ENCODE results near the gene GPC6.

GPC6 gene

DNA sequence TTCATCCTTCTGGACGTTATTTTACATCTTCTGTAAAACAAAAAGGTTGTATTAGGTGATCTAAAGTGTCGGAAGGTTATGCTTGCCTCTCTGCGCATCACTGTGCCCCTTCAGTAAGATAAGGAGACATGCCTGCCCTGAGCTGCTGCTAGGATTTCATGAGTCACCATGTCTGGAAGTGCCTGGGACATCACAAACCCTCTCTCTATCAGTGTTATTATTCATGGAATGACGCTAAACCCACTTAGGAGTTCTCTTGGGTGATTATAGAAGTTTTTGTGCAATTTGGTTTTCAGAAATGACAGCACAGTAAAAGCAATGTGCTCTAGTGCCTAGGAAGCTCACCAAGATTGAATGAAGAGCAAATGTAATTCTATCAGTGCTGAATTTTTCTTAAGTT is 635.2 kb downstream of the GPC6 start:
- H3K9me3 ChIP-seq (replicated peaks in 1 of 2; ENCODE audit: control insufficient read depth in 2 of 2, insufficient read depth in 1 of 2, low read depth in 1 of 2, low read length in 2 of 2), result no peaks in the 10 kb centered on the region
- no peaks in the 10 kb centered on the region for H3K79me1 ChIP-seq (ENCODE audit: low read depth, low read length)
- H3K27me3 ChIP-seq (ENCODE audit: control insufficient read depth in 3 of 3, insufficient read depth in 3 of 3, low read depth in 1 of 3, low read length in 3 of 3), result no peaks in the 10 kb centered on the region
- no peaks in the 10 kb centered on the region for H3K36me3 ChIP-seq (replicated peaks in 1 of 2; ENCODE audit: control insufficient read depth in 2 of 2, insufficient read depth in 2 of 2, low read length in 2 of 2)
- no peaks in the 10 kb centered on the region for H3K4me1 ChIP-seq (ENCODE audit: control insufficient read depth in 2 of 2, insufficient read depth in 1 of 2, low read depth in 1 of 2, low read length in 2 of 2)
- no peak overlapping the region for H3K18ac ChIP-seq (ENCODE audit: low read length)
- no peak overlapping the region for H4K8ac ChIP-seq (ENCODE audit: low read depth, low read length)
- H3K27ac ChIP-seq (replicated peaks; ENCODE audit: low read length), result no peak overlapping the region
- WGBS, 2 donors (ENCODE audit: extremely low coverage in 2 of 2, insufficient read length in 2 of 2, insufficient replicate concordance in 1 of 2), result no CpG with 5 or more reads among the region's 4 CpGs
- H2BK5ac ChIP-seq (ENCODE audit: low read length), result no peak overlapping the region
- no peak overlapping the region for H3K14ac ChIP-seq (ENCODE audit: low read length)
- no peak overlapping the region for H2BK120ac ChIP-seq (ENCODE audit: low read depth, low read length)
- DNase-seq (ENCODE audit: low spot score), result no peak
- no peak overlapping the region for H2AK5ac ChIP-seq (ENCODE audit: low read depth, low read length)
- no peak overlapping the region for H3K9ac ChIP-seq (ENCODE audit: low read depth, low read length, poor library complexity)
- no peak overlapping the region for H2BK12ac ChIP-seq (ENCODE audit: low read length)
- H2BK15ac ChIP-seq (ENCODE audit: low read length), result no peak overlapping the region
- no peak overlapping the region for H3K4me3 ChIP-seq (ENCODE audit: low read length in 2 of 2)
- H2AFZ ChIP-seq (ENCODE audit: low read length), result peak overlapping the region; percentile 56
- no peak overlapping the region for H3K4me2 ChIP-seq (ENCODE audit: insufficient read depth, low read length, poor library complexity, severe bottlenecking)
- H3K23ac ChIP-seq (ENCODE audit: low read depth, low read length, poor library complexity), result no peak overlapping the region
- no peak overlapping the region for H4K91ac ChIP-seq (ENCODE audit: low read depth, low read length, poor library complexity)
- no peak overlapping the region for H3K4ac ChIP-seq (ENCODE audit: low read length)

GRCh38 chr13:93862259-93862658 is 635.7 kb downstream of the GPC6 start:
- Histone ChIP-seq H3K18ac (ENCODE audit: low read length) (no peak overlapping the region), H2BK12ac (ENCODE audit: low read length) (no peak overlapping the region), H2AFZ (ENCODE audit: low read length) (peak overlapping the region; percentile 56), H3K4ac (ENCODE audit: low read length) (no peak overlapping the region), H4K8ac (ENCODE audit: low read depth, low read length) (no peak overlapping the region), H3K4me3 (ENCODE audit: low read length in 2 of 2) (no peak overlapping the region), H3K79me1 (ENCODE audit: low read depth, low read length) (no peaks in the 10 kb centered on the region), H3K36me3 (replicated peaks in 1 of 2; ENCODE audit: control insufficient read depth in 2 of 2, insufficient read depth in 2 of 2, low read length in 2 of 2) (no peaks in the 10 kb centered on the region), H3K9ac (ENCODE audit: low read depth, low read length, poor library complexity) (no peak overlapping the region), H4K91ac (ENCODE audit: low read depth, low read length, poor library complexity) (no peak overlapping the region), H3K4me2 (ENCODE audit: insufficient read depth, low read length, poor library complexity, severe bottlenecking) (no peak overlapping the region), H2BK5ac (ENCODE audit: low read length) (no peak overlapping the region), H2BK120ac (ENCODE audit: low read depth, low read length) (no peak overlapping the region), H3K27ac (replicated peaks; ENCODE audit: low read length) (no peak overlapping the region), H3K23ac (ENCODE audit: low read depth, low read length, poor library complexity) (no peak overlapping the region), H3K14ac (ENCODE audit: low read length) (no peak overlapping the region), H3K9me3 (replicated peaks in 1 of 2; ENCODE audit: control insufficient read depth in 2 of 2, insufficient read depth in 1 of 2, low read depth in 1 of 2, low read length in 2 of 2) (no peaks in the 10 kb centered on the region), H2BK15ac (ENCODE audit: low read length) (no peak overlapping the region), H3K4me1 (ENCODE audit: control insufficient read depth in 2 of 2, insufficient read depth in 1 of 2, low read depth in 1 of 2, low read length in 2 of 2) (no peaks in the 10 kb centered on the region), H2AK5ac (ENCODE audit: low read depth, low read length) (no peak overlapping the region), H3K27me3 (ENCODE audit: control insufficient read depth in 3 of 3, insufficient read depth in 3 of 3, low read depth in 1 of 3, low read length in 3 of 3) (no peaks in the 10 kb centered on the region)
- DNase-seq (ENCODE audit: low spot score), result no peak
- WGBS, 2 donors (ENCODE audit: extremely low coverage in 2 of 2, insufficient read length in 2 of 2, insufficient replicate concordance in 1 of 2), result no CpG with 5 or more reads among the region's 2 CpGs

GRCh38 chr13:93865235-93865634 is 638.6 kb downstream of the GPC6 start:
- H4K91ac ChIP-seq (ENCODE audit: low read depth, low read length, poor library complexity), result no peak overlapping the region
- no peak overlapping the region for H4K8ac ChIP-seq (ENCODE audit: low read depth, low read length)
- no peak overlapping the region for H3K4me3 ChIP-seq (ENCODE audit: low read length in 2 of 2)
- H3K23ac ChIP-seq (ENCODE audit: low read depth, low read length, poor library complexity), result no peak overlapping the region
- H3K36me3 ChIP-seq (replicated peaks in 1 of 2; ENCODE audit: control insufficient read depth in 2 of 2, insufficient read depth in 2 of 2, low read length in 2 of 2), result no peaks in the 10 kb centered on the region
- H2AFZ ChIP-seq (ENCODE audit: low read length), result no peak overlapping the region
- H3K9me3 ChIP-seq (replicated peaks in 1 of 2; ENCODE audit: control insufficient read depth in 2 of 2, insufficient read depth in 1 of 2, low read depth in 1 of 2, low read length in 2 of 2), result no peaks in the 10 kb centered on the region
- no peak overlapping the region for H2BK120ac ChIP-seq (ENCODE audit: low read depth, low read length)
- no peak overlapping the region for H3K4ac ChIP-seq (ENCODE audit: low read length)
- no peak overlapping the region for H3K27ac ChIP-seq (replicated peaks; ENCODE audit: low read length)
- H2BK12ac ChIP-seq (ENCODE audit: low read length), result no peak overlapping the region
- H3K9ac ChIP-seq (ENCODE audit: low read depth, low read length, poor library complexity), result no peak overlapping the region
- H2AK5ac ChIP-seq (ENCODE audit: low read depth, low read length), result no peak overlapping the region
- H3K4me2 ChIP-seq (ENCODE audit: insufficient read depth, low read length, poor library complexity, severe bottlenecking), result no peak overlapping the region
- DNase-seq (ENCODE audit: low spot score), result no peak
- H2BK5ac ChIP-seq (ENCODE audit: low read length), result no peak overlapping the region
- no peak overlapping the region for H3K18ac ChIP-seq (ENCODE audit: low read length)
- H3K4me1 ChIP-seq (ENCODE audit: control insufficient read depth in 2 of 2, insufficient read depth in 1 of 2, low read depth in 1 of 2, low read length in 2 of 2), result no peaks in the 10 kb centered on the region
- no peak overlapping the region for H2BK15ac ChIP-seq (ENCODE audit: low read length)
- WGBS, 2 donors (ENCODE audit: extremely low coverage in 2 of 2, insufficient read length in 2 of 2, insufficient replicate concordance in 1 of 2), result no CpG with 5 or more reads among the region's 3 CpGs
- H3K14ac ChIP-seq (ENCODE audit: low read length), result no peak overlapping the region
- H3K27me3 ChIP-seq (ENCODE audit: control insufficient read depth in 3 of 3, insufficient read depth in 3 of 3, low read depth in 1 of 3, low read length in 3 of 3), result no peaks in the 10 kb centered on the region
- H3K79me1 ChIP-seq (ENCODE audit: low read depth, low read length), result no peaks in the 10 kb centered on the region

GRCh38 chr13:93867481-93867880 is 640.9 kb downstream of the GPC6 start:
- H3K27ac ChIP-seq (replicated peaks; ENCODE audit: low read length), result no peak overlapping the region
- H2BK5ac ChIP-seq (ENCODE audit: low read length), result no peak overlapping the region
- no peaks in the 10 kb centered on the region for H3K79me1 ChIP-seq (ENCODE audit: low read depth, low read length)
- H2BK12ac ChIP-seq (ENCODE audit: low read length), result no peak overlapping the region
- H3K18ac ChIP-seq (ENCODE audit: low read length), result no peak overlapping the region
- no peak overlapping the region for H3K9ac ChIP-seq (ENCODE audit: low read depth, low read length, poor library complexity)
- H2BK120ac ChIP-seq (ENCODE audit: low read depth, low read length), result no peak overlapping the region
- H2BK15ac ChIP-seq (ENCODE audit: low read length), result no peak overlapping the region
- no peak overlapping the region for H3K4ac ChIP-seq (ENCODE audit: low read length)
- H4K8ac ChIP-seq (ENCODE audit: low read depth, low read length), result no peak overlapping the region
- H3K36me3 ChIP-seq (replicated peaks in 1 of 2; ENCODE audit: control insufficient read depth in 2 of 2, insufficient read depth in 2 of 2, low read length in 2 of 2), result no peaks in the 10 kb centered on the region
- no peak overlapping the region for H2AFZ ChIP-seq (ENCODE audit: low read length)
- no peaks in the 10 kb centered on the region for H3K4me1 ChIP-seq (ENCODE audit: control insufficient read depth in 2 of 2, insufficient read depth in 1 of 2, low read depth in 1 of 2, low read length in 2 of 2)
- H3K4me2 ChIP-seq (ENCODE audit: insufficient read depth, low read length, poor library complexity, severe bottlenecking), result no peak overlapping the region
- no peak overlapping the region for H4K91ac ChIP-seq (ENCODE audit: low read depth, low read length, poor library complexity)
- H3K9me3 ChIP-seq (replicated peaks in 1 of 2; ENCODE audit: control insufficient read depth in 2 of 2, insufficient read depth in 1 of 2, low read depth in 1 of 2, low read length in 2 of 2), result no peaks in the 10 kb centered on the region
- DNase-seq (ENCODE audit: low spot score), result no peak
- H2AK5ac ChIP-seq (ENCODE audit: low read depth, low read length), result no peak overlapping the region
- no peak overlapping the region for H3K4me3 ChIP-seq (ENCODE audit: low read length in 2 of 2)
- H3K27me3 ChIP-seq (ENCODE audit: control insufficient read depth in 3 of 3, insufficient read depth in 3 of 3, low read depth in 1 of 3, low read length in 3 of 3), result no peaks in the 10 kb centered on the region
- no peak overlapping the region for H3K14ac ChIP-seq (ENCODE audit: low read length)
- no peak overlapping the region for H3K23ac ChIP-seq (ENCODE audit: low read depth, low read length, poor library complexity)
- no CpG with 5 or more reads among the region's 3 CpGs for WGBS, 2 donors (ENCODE audit: extremely low coverage in 2 of 2, insufficient read length in 2 of 2, insufficient replicate concordance in 1 of 2)

Measured in neuronal stem cell (in vitro differentiated cells).